ENCODE measurements around the gene HELB. TPM values are rescaled to one million over a fixed set of nuclear protein-coding genes. Genes with fewer than 3 reads are reported as not detected.

Gene HELB
- total RNA-seq, 1 experiment from 2014 or later, result 2.3 TPM

Other genes starting within 250 kb of the HELB start
- gene LLPH, start 171.7 kb upstream of the HELB start, total RNA-seq (2014; rRNA removed; shearing (Covaris generic)), result 22.0 and 31.2 TPM in 2 replicates
- 162 and 206 TPM in 2 replicates for gene TMBIM4, start 132.5 kb upstream of the HELB start, total RNA-seq (2014; rRNA removed; shearing (Covaris generic))
- not detected in 2 replicates for gene IRAK3, start 113.3 kb upstream of the HELB start, total RNA-seq (2014; rRNA removed; shearing (Covaris generic))